SK-N-SH (cell line): Measurements from ENCODE around the gene PRKG1. TPM values are rescaled to one million over a fixed set of nuclear protein-coding genes. Genes with fewer than 3 reads are reported as not detected.

Source experiments
- CTCF ChIA-PET: fragments of 300-600, 350-600 bp; formaldehyde crosslinking; extraction: SDS; loops from one replicate; lab custom pipeline; 2021; lab: Yijun Ruan, JAX
- POLR2A ChIA-PET: fragments of 350-600 bp; sonication (Branson Sonifier 250); formaldehyde crosslinking; extraction: SDS; loops from one replicate; lab custom pipeline; 2020; ENCODE audit warnings: antibody characterized with exemption, inconsistent platforms; lab: Yijun Ruan, JAX
- DNase-seq: peaks from one replicate; pipeline ENCODE4 v3.0.0; 2012
- H2AFZ ChIP-seq: fragments of 200-600 bp; sonication (generic); 2 replicates; pipeline ENCODE4 v1.8.1; 2016; ENCODE audit warnings: antibody characterized with exemption, mild to moderate bottlenecking, low read depth
- H3F3A ChIP-seq: fragments of 200-600 bp; sonication (generic); replicated peaks from 2 replicates; pipeline ENCODE3; 2016; ENCODE audit warnings: antibody characterized with exemption, mild to moderate bottlenecking; ENCODE audit not compliant: insufficient read depth
- H3K27ac ChIP-seq, 2 experiments: fragments of 200-500 bp in 1 of 2; fragments of 200-600 bp in 1 of 2; sonication (Bioruptor generic) in 1 of 2; sonication (generic), shearing (Covaris generic) in 1 of 2; 2 replicates each; pipeline versions ENCODE4 v1.5.1 to v1.6.1; 2014 to 2016; ENCODE audit warnings: low read depth in 2 of 2, inconsistent platforms in 1 of 2, low read length in 1 of 2, mild to moderate bottlenecking in 1 of 2, mixed read lengths in 1 of 2
- H3K27me3 ChIP-seq: fragments of 200-600 bp; sonication (generic), shearing (Covaris generic); 2 replicates; pipeline ENCODE4 v1.6.1; 2016; ENCODE audit warnings: mixed run types; ENCODE audit not compliant: insufficient read depth
- H3K36me3 ChIP-seq, 2 experiments: fragments of 200-500 bp in 1 of 2; fragments of 200-600 bp in 1 of 2; sonication (Bioruptor generic) in 1 of 2; sonication (generic) in 1 of 2; replicated peaks in 1 of 2; 2 replicates each; pipeline versions ENCODE3 to v1.5.1; 2014 to 2016; ENCODE audit warnings: low read length in 1 of 2, mild to moderate bottlenecking in 1 of 2; ENCODE audit not compliant: insufficient read depth in 2 of 2, control insufficient read depth in 1 of 2
- H3K4me1 ChIP-seq, 2 experiments: fragments of 200-500 bp in 1 of 2; fragments of 200-600 bp in 1 of 2; sonication (Bioruptor generic) in 1 of 2; sonication (generic), shearing (Covaris generic) in 1 of 2; 2 replicates each; pipeline versions ENCODE4 v1.5.1 to v1.6.1; 2014 to 2016; ENCODE audit warnings: low read depth in 1 of 2, low read length in 1 of 2, mixed run types in 1 of 2; ENCODE audit not compliant: insufficient read depth in 2 of 2, control insufficient read depth in 1 of 2
- H3K4me2 ChIP-seq: fragments of 200-600 bp; sonication (generic), shearing (Covaris generic); 2 replicates; pipeline ENCODE4 v1.6.1; 2017; ENCODE audit warnings: mixed run types
- H3K4me3 ChIP-seq, 2 experiments: fragments of 200-500 bp in 1 of 2; fragments of 200-600 bp in 1 of 2; sonication (Bioruptor generic) in 1 of 2; sonication (generic), shearing (Covaris generic) in 1 of 2; 2 replicates each; pipeline versions ENCODE4 v1.5.1 to v1.8.1; 2014 to 2016; ENCODE audit warnings: low read depth in 2 of 2, inconsistent platforms in 1 of 2, low read length in 1 of 2, mild to moderate bottlenecking in 1 of 2, mixed read lengths in 1 of 2, moderate library complexity in 1 of 2
- H3K79me2 ChIP-seq: fragments of 200-600 bp; sonication (generic); 2 replicates; pipeline ENCODE4 v1.8.1; 2017; ENCODE audit warnings: mild to moderate bottlenecking; ENCODE audit not compliant: insufficient read depth
- H3K9ac ChIP-seq: fragments of 200-600 bp; sonication (generic); 2 replicates; pipeline ENCODE4 v1.6.1; 2017; ENCODE audit warnings: mixed run types
- H3K9me2 ChIP-seq: fragments of 200-600 bp; sonication (generic); 2 replicates; pipeline ENCODE4 v1.6.1; 2017; ENCODE audit warnings: mixed run types
- H3K9me3 ChIP-seq: fragments of 200-600 bp; sonication (generic); 2 replicates; pipeline ENCODE4 v1.6.1; 2017; ENCODE audit warnings: mixed run types, mild to moderate bottlenecking, moderate library complexity
- H4K20me1 ChIP-seq: fragments of 200-600 bp; sonication (generic); 2 replicates; pipeline ENCODE4 v1.6.1; 2017; ENCODE audit warnings: mild to moderate bottlenecking, mixed run types; ENCODE audit not compliant: insufficient read depth
- CHD2 ChIP-seq: fragments of 150-350 bp; IDR thresholded peaks from 2 replicates; pipeline ENCODE4 v1.6.1; 2018; ENCODE audit warnings: low read length; ENCODE audit not compliant: partially characterized antibody
- CTCF ChIP-seq: fragments of 200-600 bp; sonication (generic); IDR thresholded peaks from 2 replicates; pipeline ENCODE4 v1.6.1; 2017; ENCODE audit warnings: antibody characterized with exemption, mild to moderate bottlenecking, moderate library complexity
- EZH2phosphoT487 ChIP-seq: fragments of 200-600 bp; sonication (generic); IDR thresholded peaks from 2 replicates; pipeline ENCODE4 v1.6.1; 2017; ENCODE audit warnings: low read depth, mixed run types, mild to moderate bottlenecking, antibody characterized with exemption, moderate library complexity, borderline replicate concordance
- FOXJ3 ChIP-seq: sonication (generic); formaldehyde crosslinking; IDR thresholded peaks from 2 replicates; pipeline ENCODE4 v1.5.1; 2020; ENCODE audit warnings: mild to moderate bottlenecking, missing genetic modification reagents
- FOXM1 ChIP-seq: IDR thresholded peaks from 2 replicates; pipeline ENCODE4 v1.4.0; 2012; ENCODE audit warnings: low read depth, mild to moderate bottlenecking
- GABPA ChIP-seq: IDR thresholded peaks from 2 replicates; pipeline ENCODE4 v1.4.0; 2012; ENCODE audit warnings: low read depth, mild to moderate bottlenecking
- JUND ChIP-seq: IDR thresholded peaks from 2 replicates; pipeline ENCODE4 v1.4.0; 2012
- MAX ChIP-seq: IDR thresholded peaks from 2 replicates; pipeline ENCODE4 v1.4.0; 2012; ENCODE audit warnings: low read depth
- MXI1 ChIP-seq: IDR thresholded peaks from 2 replicates; pipeline ENCODE4 v1.6.1; 2012; ENCODE audit warnings: mild to moderate bottlenecking, low read depth, low read length, improper control_type of control experiment
- NRF1 ChIP-seq: IDR thresholded peaks from 2 replicates; pipeline ENCODE4 v1.6.1; 2012; ENCODE audit warnings: low read depth, mild to moderate bottlenecking, low read length
- PBX3 ChIP-seq: IDR thresholded peaks from 2 replicates; pipeline ENCODE4; 2012
- POLR2AphosphoS5 ChIP-seq: IDR thresholded peaks from 2 replicates; pipeline ENCODE4 v1.6.1; 2012; ENCODE audit warnings: low read depth, low read length
- RCOR1 ChIP-seq: fragments of 150-350 bp; IDR thresholded peaks from 2 replicates; pipeline ENCODE4 v1.6.1; 2017; ENCODE audit warnings: antibody characterized with exemption, low read length
- REST ChIP-seq: IDR thresholded peaks from 2 replicates; pipeline ENCODE4 v1.6.1; 2012; ENCODE audit warnings: mild to moderate bottlenecking, low read depth, low read length, moderate library complexity
- RFX5 ChIP-seq: IDR thresholded peaks from 2 replicates; pipeline ENCODE4 v1.6.1; 2012; ENCODE audit warnings: mild to moderate bottlenecking, improper control_type of control experiment, low read length
- TAF1 ChIP-seq: IDR thresholded peaks from 2 replicates; pipeline ENCODE4 v1.6.1; 2012; ENCODE audit warnings: low read depth, mild to moderate bottlenecking, low read length, moderate library complexity, borderline replicate concordance
- TCF12 ChIP-seq: IDR thresholded peaks from 2 replicates; pipeline ENCODE4 v1.4.0; 2012
- USF2 ChIP-seq: fragments of 150-350 bp; IDR thresholded peaks from 2 replicates; pipeline ENCODE4 v1.6.1; 2017; ENCODE audit warnings: antibody characterized with exemption, low read length, low read depth, borderline replicate concordance
- YY1 ChIP-seq: IDR thresholded peaks from 2 replicates; pipeline ENCODE4 v1.4.0; 2012; ENCODE audit warnings: low read depth, mild to moderate bottlenecking
- ZBTB33 ChIP-seq: IDR thresholded peaks from 2 replicates; pipeline ENCODE4 v1.4.0; 2012; ENCODE audit warnings: low read depth, borderline replicate concordance
- WGBS: methylation state at CpG from one replicate; pipeline ENCODE4 v1.1.6; 2017; ENCODE audit warnings: low lambda C conversion rate; 5-methylcytosine and 5-hydroxymethylcytosine counted together
- polyA plus RNA-seq, 3 experiments: library from polyadenylated mRNA; depleted of rRNA; stranded (reverse); fragments of >200 nt; gene quantifications; 2 replicates each; pipeline ENCODE4 v1.2.3, GENCODE V29; 2012

Gene PRKG1
- polyA plus RNA-seq, 1 of the 3 experiments (the other 2 are of a cell fraction), result 4.1 TPM

GRCh38 chr10:51950371-51950995 is 876.2 kb downstream of the PRKG1 start:
- CTCF ChIA-PET, result interaction anchor here (1.1 to 2.0 kb wide), 3 partner anchors 9 to 886 kb away, joined by 3 to 7 read pairs (median 6); no protein-coding TSS in a partner anchor
- no peak for DNase-seq
- WGBS, result 82% methylated on average over 10 of the region's 10 CpGs

More at GRCh38 chr10:51950371-51950995, 876.2 kb downstream of the PRKG1 start:
- no peak overlapping the region for H3K4me2 ChIP-seq
- H3K9ac ChIP-seq, result no peak overlapping the region
- H2AFZ ChIP-seq, result no peak overlapping the region
- H3K36me3 ChIP-seq, result no peaks in the 10 kb centered on the region
- H3K4me1 ChIP-seq, result no peaks in the 10 kb centered on the region; a peak in 1 of 4 replicates
- POLR2A ChIA-PET, result no interaction called here
- no peaks in the 10 kb centered on the region for H3K27me3 ChIP-seq
- no peaks in the 10 kb centered on the region for H3K9me3 ChIP-seq
- H3K9me2 ChIP-seq, result no peaks in the 10 kb centered on the region
- no peaks in the 10 kb centered on the region for H4K20me1 ChIP-seq
- no peak overlapping the region for H3K27ac ChIP-seq
- H3F3A ChIP-seq, result no peaks in the 10 kb centered on the region
- H3K79me2 ChIP-seq, result no peaks in the 10 kb centered on the region
- TF ChIP-seq EZH2phosphoT487 (no peak), FOXM1 (no peak), NRF1 (no peak), TCF12 (no peak), RCOR1 (no peak), JUND (no peak), MXI1 (no peak), RFX5 (no peak), CHD2 (no peak), CTCF (no peak), FOXJ3 (CRISPR knock-in tag) (no peak), POLR2AphosphoS5 (no peak), YY1 (no peak), USF2 (no peak), REST (no peak), MAX (no peak), TAF1 (no peak), GABPA (no peak), PBX3 (no peak), ZBTB33 (no peak)
- H3K4me3 ChIP-seq, result no peak overlapping the region
